Upper lobe of right lung (tissue), 1 donor: ENCODE results near the gene GIPC3. TPM values are rescaled to one million over a fixed set of nuclear protein-coding genes. Genes with fewer than 3 reads are reported as not detected.
A peak's percentile ranks its signal among the peaks of the same experiment; 100 is the strongest.

Experiments
- ATAC-seq: fragments of 200-7000 bp; cut with Tn5 transposase; one replicate; pipeline ENCODE4 v1.9.1; 2020; ENCODE audit warnings: mild to moderate bottlenecking, moderate library complexity
- DNase-seq: peaks from one replicate; pipeline ENCODE4 v3.0.0-alpha.2; 2020
- H3K27ac ChIP-seq: fragments of 200-600 bp; one replicate; pipeline ENCODE4 v1.8.0; 2022
- H3K27me3 ChIP-seq: fragments of 200-600 bp; one replicate; pipeline ENCODE4 v1.8.0; 2022; ENCODE audit warnings: mild to moderate bottlenecking
- H3K36me3 ChIP-seq: fragments of 200-600 bp; one replicate; pipeline ENCODE4 v1.8.0; 2022
- H3K4me1 ChIP-seq: fragments of 200-600 bp; one replicate; pipeline ENCODE4 v1.8.0; 2022
- H3K4me3 ChIP-seq: fragments of 200-600 bp; one replicate; pipeline ENCODE4 v1.8.0; 2022; ENCODE audit warnings: mild to moderate bottlenecking
- H3K9me3 ChIP-seq: fragments of 200-600 bp; one replicate; pipeline ENCODE4 v1.8.0; 2022
- CTCF ChIP-seq: fragments of 200-600 bp; IDR thresholded peaks from one replicate; pipeline ENCODE4 v1.8.0; 2022; ENCODE audit warnings: antibody characterized with exemption
- intact Hi-C: fragments of 100-400 bp; cut with DNase I; formaldehyde crosslinking; loops from one replicate; pipeline ENCODE4 v1.11.0; 2022
- total RNA-seq: library from RNA; stranded (reverse); fragmentation: NEBNext Ultra II Directional; extraction: Animal tissue kit (Norgen Biotek cat#: 25700); gene quantifications from one replicate; pipeline ENCODE4 v1.2.1, GENCODE V29; 2021
- donor health status: DM: no; HTN: yes; CAD: no; lungs with severe emphysema.

The GIPC3 gene
- total RNA-seq, 1 donor from 2014 or later: 6.5 TPM

DNA sequence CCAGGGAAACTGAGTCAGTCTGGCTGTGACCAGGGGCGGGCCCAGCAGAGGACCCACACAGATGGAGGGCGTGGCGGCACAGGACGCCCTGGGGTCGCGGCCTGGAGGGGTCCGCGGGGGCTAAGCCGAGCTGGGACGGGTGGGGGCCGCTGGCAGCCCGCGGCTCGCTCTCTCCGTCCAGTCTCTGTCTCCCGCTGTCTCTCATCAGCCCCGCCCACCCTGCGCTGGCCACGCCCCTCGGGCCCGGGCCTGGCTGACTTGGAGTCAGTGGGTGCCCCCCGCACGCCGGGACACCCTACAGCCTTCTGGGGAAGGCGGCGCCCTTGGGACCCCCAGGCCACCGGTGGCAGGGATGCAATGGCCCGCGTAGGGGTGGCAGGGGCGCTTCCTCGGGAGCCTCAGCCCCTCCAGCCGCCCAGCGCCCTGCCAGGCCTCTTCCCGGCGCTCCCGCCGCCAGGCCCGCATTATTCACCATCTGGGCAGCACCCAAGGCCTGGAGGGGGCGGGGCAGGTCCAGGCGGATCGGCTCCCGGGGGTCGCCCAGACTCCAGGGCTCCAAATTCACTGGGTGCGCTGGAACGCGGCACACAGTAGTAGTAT, 21.5 kb downstream of the GIPC3 start, which contains the start of gene TBXA2R:
Gene TBXA2R, minus strand, starts transcription at position 186 of the 600 bp plus-strand sequence. CDS start 6,241 bp downstream, outside the sequence.
- peak; percentile 55 for ATAC-seq
- H3K4me1 ChIP-seq: peaks cover 33% of the 10 kb centered on the region
- TF ChIP-seq CTCF: no peak

DNA sequence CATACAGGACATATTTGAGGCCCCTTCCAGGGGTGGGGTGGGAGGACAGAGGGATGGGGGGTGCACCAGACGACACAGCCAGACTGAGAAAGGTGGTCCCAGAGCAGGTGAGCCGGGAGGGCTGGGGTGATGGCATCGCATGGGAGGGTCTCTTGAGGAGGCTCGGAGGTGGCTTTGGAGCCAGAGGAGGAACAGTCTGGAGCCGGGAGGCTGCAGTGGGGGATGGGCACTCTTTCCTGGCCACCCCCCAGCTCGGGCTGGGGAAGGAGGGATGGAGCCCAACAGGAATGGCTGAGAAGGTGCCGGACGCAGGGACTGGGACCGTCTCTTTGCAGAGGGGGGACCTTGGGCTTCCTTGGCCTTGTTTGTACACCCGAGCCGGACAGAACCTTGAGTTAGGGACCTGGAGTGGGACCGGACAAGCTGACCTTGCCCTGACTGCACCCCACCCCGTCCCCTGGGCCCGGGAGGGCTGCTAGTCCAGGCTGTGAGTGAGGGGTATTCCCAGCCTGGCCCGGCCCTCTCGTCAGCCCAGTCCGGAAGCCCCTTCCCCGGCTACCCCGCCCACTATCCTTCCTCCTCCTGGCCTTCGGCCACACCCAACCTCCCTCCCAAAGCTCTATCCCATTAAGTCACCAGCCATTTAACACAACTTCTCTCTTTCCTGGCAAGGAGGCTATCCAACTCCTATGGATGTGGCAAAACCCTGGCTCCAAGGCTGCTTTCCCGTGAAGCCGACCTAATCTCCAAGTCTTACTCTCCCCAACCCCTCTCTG, 22.2 kb downstream of the GIPC3 start:
- Histone ChIP-seq H3K27me3 (no peaks in the 10 kb centered on the region), H3K27ac (peak overlapping the region; percentile 59), H3K9me3 (no peaks in the 10 kb centered on the region), H3K4me3 (peak overlapping the region; percentile 45), H3K4me1 (peaks cover 33% of the 10 kb centered on the region), H3K36me3 (peaks cover 15% of the 10 kb centered on the region)
- TF ChIP-seq CTCF: no peak
- intact Hi-C loops: no loop called here
- peak; percentile 38 for ATAC-seq
- DNase-seq: no peak

More for the DNA sequence above, 21.5 kb downstream of the GIPC3 start, which contains the start of gene TBXA2R:
- Histone ChIP-seq H3K9me3 (no peaks in the 10 kb centered on the region), H3K36me3 (peaks cover 8% of the 10 kb centered on the region), H3K27ac (peak within 1 kb of the TSS; percentile 59), H3K4me3 (peak within 1 kb of the TSS; percentile 45), H3K27me3 (no peaks in the 10 kb centered on the region)
- DNase-seq: peak; percentile 83
- intact Hi-C loops: no loop called here

GRCh38 chr19:3608079-3608641, 22.9 kb downstream of the GIPC3 start:
- H3K9me3 ChIP-seq: no peaks in the 10 kb centered on the region
- H3K4me3 ChIP-seq: no peak overlapping the region
- no peak for TF ChIP-seq CTCF
- H3K27me3 ChIP-seq: no peaks in the 10 kb centered on the region
- peaks cover 31% of the 10 kb centered on the region for H3K4me1 ChIP-seq
- H3K36me3 ChIP-seq: peaks cover 22% of the 10 kb centered on the region
- peak overlapping the region; percentile 59 for H3K27ac ChIP-seq
- ATAC-seq (no peak), DNase-seq (no peak)
- intact Hi-C loops: no loop called here

GRCh38 chr19:3608750-3609322, 23.6 kb downstream of the GIPC3 start:
- ATAC-seq: no peak
- H3K4me3 ChIP-seq: no peak overlapping the region
- peak overlapping the region; percentile 59 for H3K27ac ChIP-seq
- no peaks in the 10 kb centered on the region for H3K9me3 ChIP-seq
- H3K4me1 ChIP-seq: peaks cover 27% of the 10 kb centered on the region
- no peaks in the 10 kb centered on the region for H3K27me3 ChIP-seq
- no peak for DNase-seq
- intact Hi-C loops: no loop called here
- peaks cover 28% of the 10 kb centered on the region for H3K36me3 ChIP-seq
- no peak for TF ChIP-seq CTCF

DNA sequence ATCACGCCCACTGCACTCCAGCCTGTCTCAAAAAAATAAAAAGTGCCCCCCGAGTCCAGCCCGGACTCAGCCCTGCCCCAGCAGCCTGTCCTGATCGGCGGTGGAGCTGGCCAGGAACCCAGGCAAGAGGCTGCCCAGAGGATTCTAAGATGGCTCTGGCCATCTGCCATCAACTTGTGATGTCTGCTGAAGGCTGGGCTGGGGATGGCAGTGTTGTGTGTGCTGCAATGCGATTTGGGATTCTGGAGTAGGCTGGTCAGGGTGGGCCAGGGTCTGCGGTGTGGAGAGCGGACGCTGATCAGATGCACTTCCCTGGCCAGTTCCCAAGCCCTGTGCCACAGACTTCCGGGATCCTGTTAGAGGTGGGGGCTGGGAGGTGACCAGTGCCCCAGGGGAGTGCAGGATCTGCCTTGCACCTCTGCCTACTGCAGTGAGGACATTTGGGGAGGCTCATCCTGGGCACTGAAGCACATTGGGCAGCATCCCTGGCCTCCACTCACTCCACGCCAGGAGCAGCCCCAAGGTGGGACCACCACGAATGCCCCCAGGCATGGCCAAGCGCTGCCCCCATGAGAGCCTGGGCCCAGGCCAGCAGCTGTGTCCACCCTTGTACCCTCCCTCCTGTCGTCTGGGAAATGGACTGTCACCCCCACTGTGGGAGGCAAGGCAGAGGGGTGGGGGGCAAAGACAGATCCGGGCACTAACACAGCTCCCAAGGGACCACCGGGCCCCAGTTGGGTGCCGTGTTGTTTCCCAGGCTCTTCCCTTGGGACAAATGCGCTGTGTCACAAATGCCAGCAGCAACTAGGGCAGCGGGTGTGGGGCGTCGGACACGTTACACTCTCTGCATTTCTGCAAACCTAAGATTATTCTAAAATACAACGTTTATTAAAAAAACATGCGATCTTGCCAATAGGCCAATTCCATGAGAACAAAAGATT, 24.8 kb downstream of the GIPC3 start:
- Histone ChIP-seq H3K36me3 (peaks cover 30% of the 10 kb centered on the region), H3K27me3 (no peaks in the 10 kb centered on the region), H3K4me3 (no peak overlapping the region), H3K27ac (no peak overlapping the region), H3K4me1 (peaks cover 27% of the 10 kb centered on the region), H3K9me3 (no peaks in the 10 kb centered on the region)
- DNase-seq: no peak
- intact Hi-C loops: loop anchor here (10.0 kb wide), 1 partner anchor 65 kb away; no protein-coding TSS in a partner anchor
- no peak for TF ChIP-seq CTCF
- no peak for ATAC-seq
